HAP-1 (cell line): ENCODE data around the gene UMPS.

Source experiments
- DNase-seq, 2 experiments: peaks; one replicate each; pipeline ENCODE4 v3.0.0-alpha.2; 2016 to 2020; ENCODE audit warnings: low spot score in 2 of 2
- H3K27me3 ChIP-seq: fragments of 250-450 bp; sonication (Bioruptor Pico); 2 replicates; pipeline ENCODE4 v1.5.1; 2020; ENCODE audit warnings: low read depth, mild to moderate bottlenecking, moderate library complexity
- H3K36me3 ChIP-seq: fragments of 250-450 bp; sonication (Bioruptor Pico); replicated peaks from 2 replicates; pipeline ENCODE4 v1.5.1; 2020; ENCODE audit warnings: mild to moderate bottlenecking
- H3K4me1 ChIP-seq: fragments of 250-450 bp; sonication (Bioruptor Pico); 2 replicates; pipeline ENCODE4 v1.5.1; 2020; ENCODE audit warnings: mild to moderate bottlenecking
- H3K4me3 ChIP-seq: fragments of 250-450 bp; sonication (Bioruptor Pico); 2 replicates; pipeline ENCODE4 v1.5.1; 2020; ENCODE audit warnings: mild to moderate bottlenecking, moderate library complexity
- H3K9me3 ChIP-seq: fragments of 250-450 bp; sonication (Bioruptor Pico); 2 replicates; pipeline ENCODE4 v1.5.1; 2020; ENCODE audit warnings: mild to moderate bottlenecking, moderate library complexity
- in situ Hi-C: fragments of 300-500 bp; cut with MboI; formaldehyde crosslinking; loops from 3 replicates; pipeline ENCODE4 v1.14.3; 2020; ENCODE audit warnings: low sequenced_read_pairs, inconsistent platforms, mixed read lengths

Gene UMPS

DNA sequence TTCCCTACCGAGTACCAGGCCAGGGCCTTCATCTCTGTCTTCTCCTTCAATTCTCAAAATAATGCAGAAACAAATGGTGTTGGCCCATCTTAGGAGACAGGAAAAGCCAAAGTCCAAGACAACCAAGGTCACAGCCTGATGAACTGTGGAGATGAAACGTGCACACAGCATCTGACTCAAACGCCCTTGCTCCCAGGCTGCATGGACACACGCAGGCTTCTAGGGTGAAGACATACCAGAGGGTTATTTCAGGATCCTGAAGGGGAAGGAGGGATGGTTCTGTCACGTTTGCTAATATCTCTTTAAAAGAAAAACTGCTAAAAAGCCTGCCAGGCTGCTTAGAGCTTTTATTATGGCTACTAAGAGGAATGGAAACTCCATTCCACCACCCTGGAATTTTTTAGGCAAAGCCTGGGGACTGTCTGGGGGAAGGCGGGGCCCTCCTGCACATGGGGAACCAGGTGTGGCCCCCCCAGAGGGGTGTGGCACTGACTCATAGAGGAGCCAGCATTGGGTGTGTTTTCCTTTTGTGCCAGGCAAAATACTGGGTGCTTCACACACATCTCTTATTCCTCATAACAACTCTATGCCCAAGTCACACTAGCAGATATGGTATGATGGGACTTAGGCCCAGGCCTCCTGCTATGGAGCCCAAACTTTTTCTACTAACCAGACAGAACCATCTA, 62.9 kb downstream of the UMPS start:
- H3K4me1 ChIP-seq, result no peaks in the 10 kb centered on the region
- H3K4me3 ChIP-seq, result no peak overlapping the region
- no peak for DNase-seq
- no peaks in the 10 kb centered on the region for H3K36me3 ChIP-seq
- in situ Hi-C loops, result no loop called here
- H3K9me3 ChIP-seq, result no peaks in the 10 kb centered on the region
- no peaks in the 10 kb centered on the region for H3K27me3 ChIP-seq

GRCh38 chr3:124796477-124796876, 66.2 kb downstream of the UMPS start:
- in situ Hi-C loops, result no loop called here
- no peaks in the 10 kb centered on the region for H3K4me1 ChIP-seq
- no peaks in the 10 kb centered on the region for H3K9me3 ChIP-seq
- no peaks in the 10 kb centered on the region for H3K36me3 ChIP-seq
- no peaks in the 10 kb centered on the region for H3K27me3 ChIP-seq
- DNase-seq, result no peak
- no peak overlapping the region for H3K4me3 ChIP-seq

- Histone ChIP-seq H3K4me3 (no peak overlapping the region), H3K36me3 (no peaks in the 10 kb centered on the region), H3K27me3 (no peaks in the 10 kb centered on the region), H3K9me3 (no peaks in the 10 kb centered on the region), H3K4me1 (no peaks in the 10 kb centered on the region)
- DNase-seq, result no peak
- in situ Hi-C loops, result no loop called here
Observed at GRCh38 chr3:124797426-124797945, 67.2 kb downstream of the UMPS start.
